Mesenchymal stem cell (in vitro differentiated cells and primary cell): ENCODE results near the gene PLPPR3.
"Not testable (repeated sequence)": the region's sequence is repeated elsewhere in the genome, so short reads cannot be mapped to it uniquely, and the experiment has no call there.

Experiments used
- DNase-seq: peaks from one replicate; pipeline ENCODE4 v3.0.0-alpha.2; 2013
- H2AFZ ChIP-seq: one replicate; pipeline ENCODE4 v1.6.1; 2013; ENCODE audit warnings: low read depth, mild to moderate bottlenecking, control low read depth, inconsistent platforms, low read length, moderate library complexity
- H2AK5ac ChIP-seq: 2 replicates; pipeline ENCODE4 v1.6.1; 2013; ENCODE audit warnings: low read length, moderate library complexity, mild to moderate bottlenecking, inconsistent platforms; ENCODE audit not compliant: severe bottlenecking
- H2BK120ac ChIP-seq: one replicate; pipeline ENCODE4 v1.6.1; 2013; ENCODE audit warnings: low read depth, mild to moderate bottlenecking, inconsistent platforms, low read length, moderate library complexity
- H2BK12ac ChIP-seq, 2 experiments: one replicate each; pipeline ENCODE4 v1.6.1; 2013; ENCODE audit warnings: inconsistent platforms in 2 of 2, low read length in 2 of 2, mild to moderate bottlenecking in 2 of 2, moderate library complexity in 2 of 2, control low read depth in 1 of 2
- H2BK15ac ChIP-seq: one replicate; pipeline ENCODE4 v1.6.1; 2013; ENCODE audit warnings: mild to moderate bottlenecking, low read depth, inconsistent platforms; ENCODE audit not compliant: poor library complexity, severe bottlenecking
- H2BK5ac ChIP-seq: 2 replicates; pipeline ENCODE4 v1.6.1; 2013; ENCODE audit warnings: low read depth, mild to moderate bottlenecking, low read length, control low read depth, inconsistent platforms; ENCODE audit not compliant: poor library complexity, severe bottlenecking
- H3K14ac ChIP-seq, 2 experiments: one replicate each; pipeline ENCODE4 v1.6.1; 2013; ENCODE audit warnings: inconsistent platforms in 2 of 2, low read length in 2 of 2, control low read depth in 1 of 2, mild to moderate bottlenecking in 1 of 2, moderate library complexity in 1 of 2
- H3K18ac ChIP-seq, 2 experiments: one replicate each; pipeline ENCODE4 v1.6.1; 2013; ENCODE audit warnings: inconsistent platforms in 2 of 2, low read length in 2 of 2, control low read depth in 1 of 2, low read depth in 1 of 2, mild to moderate bottlenecking in 1 of 2
- H3K23ac ChIP-seq, 2 experiments: one replicate each; pipeline ENCODE4 v1.6.1; 2013; ENCODE audit warnings: inconsistent platforms in 2 of 2, low read length in 2 of 2, mild to moderate bottlenecking in 2 of 2, moderate library complexity in 2 of 2, control low read depth in 1 of 2
- H3K27ac ChIP-seq: 2 replicates; pipeline ENCODE4 v1.5.1; 2013; ENCODE audit warnings: mild to moderate bottlenecking, moderate library complexity, low read length, control low read depth, inconsistent platforms; ENCODE audit not compliant: poor library complexity, severe bottlenecking
- H3K27me3 ChIP-seq, 2 experiments: 2 replicates each; pipeline versions ENCODE4 v1.6.1 to v1.7.0; 2013; ENCODE audit warnings: low read length in 2 of 2, mild to moderate bottlenecking in 2 of 2, moderate library complexity in 2 of 2, control low read depth in 1 of 2, inconsistent platforms in 1 of 2; ENCODE audit not compliant: control insufficient read depth in 1 of 2, insufficient read depth in 1 of 2
- H3K36me3 ChIP-seq, 2 experiments: 2 replicates each; pipeline versions ENCODE4 v1.6.1 to v1.7.0; 2013; ENCODE audit warnings: low read length in 2 of 2, control low read depth in 1 of 2, inconsistent platforms in 1 of 2, low read depth in 1 of 2, mild to moderate bottlenecking in 1 of 2; ENCODE audit not compliant: insufficient read depth in 2 of 2, control insufficient read depth in 1 of 2
- H3K4ac ChIP-seq, 2 experiments: one replicate each; pipeline ENCODE4 v1.6.1; 2013; ENCODE audit warnings: inconsistent platforms in 2 of 2, low read length in 2 of 2, mild to moderate bottlenecking in 2 of 2, moderate library complexity in 2 of 2, control low read depth in 1 of 2, low read depth in 1 of 2
- H3K4me1 ChIP-seq: 2 replicates; pipeline ENCODE4 v1.6.1; 2013; ENCODE audit warnings: low read depth, low read length, control low read depth; ENCODE audit not compliant: control insufficient read depth, insufficient read depth
- H3K4me2 ChIP-seq: 2 replicates; pipeline ENCODE4 v1.6.1; 2013; ENCODE audit warnings: low read length, mild to moderate bottlenecking, inconsistent platforms; ENCODE audit not compliant: poor library complexity, severe bottlenecking
- H3K4me3 ChIP-seq, 2 experiments: 2 replicates each; pipeline versions ENCODE4 v1.5.1 to v1.7.0; 2013; ENCODE audit warnings: low read length in 2 of 2, mild to moderate bottlenecking in 2 of 2, control low read depth in 1 of 2, low read depth in 1 of 2; ENCODE audit not compliant: insufficient read depth in 1 of 2
- H3K79me1 ChIP-seq: replicated peaks from 2 replicates; pipeline ENCODE4 v1.6.1; 2013; ENCODE audit warnings: mild to moderate bottlenecking, control low read depth, low read length, inconsistent platforms; ENCODE audit not compliant: poor library complexity, severe bottlenecking
- H3K9ac ChIP-seq: 2 replicates; pipeline ENCODE4 v1.7.0; 2013; ENCODE audit warnings: mild to moderate bottlenecking, low read length, moderate library complexity
- H3K9me3 ChIP-seq: 2 replicates; pipeline ENCODE4 v1.7.0; 2013; ENCODE audit warnings: mild to moderate bottlenecking, low read length; ENCODE audit not compliant: control insufficient read depth
- H4K8ac ChIP-seq: one replicate; pipeline ENCODE4 v1.6.1; 2013; ENCODE audit warnings: inconsistent platforms, mild to moderate bottlenecking, low read length, moderate library complexity
- H4K91ac ChIP-seq: one replicate; pipeline ENCODE4 v1.6.1; 2013; ENCODE audit warnings: mild to moderate bottlenecking, low read length, inconsistent platforms
- WGBS: methylation state at CpG from one replicate; pipeline ENCODE4 v1.1.7; 2013; ENCODE audit warnings: mixed read lengths; 5-methylcytosine and 5-hydroxymethylcytosine counted together

The PLPPR3 gene

DNA sequence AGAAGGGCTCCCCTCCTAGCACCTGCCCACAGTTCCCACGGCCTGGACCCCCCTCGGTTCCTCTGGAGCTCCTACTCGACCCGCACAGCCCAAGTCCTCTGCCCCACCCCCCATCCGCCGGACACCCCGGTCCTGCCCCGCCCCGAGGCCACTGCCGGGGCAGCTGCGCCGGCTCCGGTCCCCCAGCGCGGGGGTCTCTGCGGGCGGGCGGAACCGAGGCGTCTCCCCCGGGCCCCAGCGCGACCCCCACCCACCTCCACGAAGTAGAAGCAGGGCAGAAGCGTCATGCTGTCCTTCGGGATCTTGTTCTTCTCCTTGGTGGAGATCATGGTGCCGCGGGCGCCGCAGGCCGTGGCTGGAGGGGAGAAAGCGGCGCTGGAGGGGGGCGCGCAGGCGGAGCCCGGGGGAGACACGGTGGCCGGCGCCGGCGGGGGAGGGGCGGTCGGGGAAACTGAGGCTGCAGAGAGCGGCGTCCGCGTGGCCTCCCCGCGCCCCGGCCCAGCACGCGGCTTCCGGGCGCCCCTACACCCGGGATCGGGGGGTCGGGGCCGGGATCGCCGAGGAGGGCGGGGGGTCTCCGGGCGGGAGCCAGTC is 427 bp downstream of the PLPPR3 start:
- Histone ChIP-seq H3K18ac (peak overlapping the region in 1 of 2 experiments; percentile 64), H3K27ac (no peak overlapping the region), H3K36me3 (peaks cover 0 to 1% of the 10 kb centered on the region in 2 experiments), H2BK5ac (no peak overlapping the region), H3K79me1 (no peaks in the 10 kb centered on the region), H3K4ac (no peak overlapping the region), H3K4me1 (peaks cover 21% of the 10 kb centered on the region), H3K23ac (no peak overlapping the region), H2BK12ac (no peak overlapping the region), H3K9me3 (no peaks in the 10 kb centered on the region), H3K4me2 (peak overlapping the region; percentile 87), H3K27me3 (peaks cover 0 to 14% of the 10 kb centered on the region in 2 experiments), H4K8ac (no peak overlapping the region), H3K9ac (no peak overlapping the region), H2BK120ac (peak overlapping the region; percentile 34), H3K14ac (peak overlapping the region in 1 of 2 experiments; percentile 72), H3K4me3 (peak overlapping the region; percentile 44 to 70), H2AK5ac (no peak overlapping the region), H4K91ac (no peak overlapping the region), H2BK15ac (peak overlapping the region; percentile 94), H2AFZ (no peak overlapping the region)
- no peak for DNase-seq
- 1% methylated on average over 22 of the region's 64 CpGs for WGBS

DNA sequence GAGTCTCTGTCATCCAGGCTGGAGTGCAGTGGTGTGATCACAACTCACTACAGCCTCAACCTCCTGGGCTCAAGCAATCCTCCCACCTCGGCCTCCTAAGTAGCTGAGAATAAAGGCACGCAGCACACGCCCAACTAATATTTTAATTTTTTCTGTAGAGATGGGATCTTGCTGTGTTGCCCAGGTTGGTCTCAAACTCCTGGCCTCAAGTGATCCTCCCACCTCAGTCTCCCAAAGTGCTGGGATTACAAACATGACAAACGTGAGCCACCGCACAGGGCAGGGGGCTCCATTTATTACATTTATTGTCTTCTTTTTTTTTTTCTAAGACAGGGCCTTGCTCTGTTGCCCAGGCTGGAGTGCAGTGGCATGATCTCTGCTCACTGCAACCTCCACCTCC is 1.5 kb downstream of the PLPPR3 start:
- H3K4me3 ChIP-seq, H3K4me2 ChIP-seq, DNase-seq, H2BK5ac ChIP-seq, H2AFZ ChIP-seq, H4K8ac ChIP-seq, H2BK15ac ChIP-seq, H3K4ac ChIP-seq, H2BK120ac ChIP-seq, H3K79me1 ChIP-seq, H3K14ac ChIP-seq, H2AK5ac ChIP-seq, H3K9ac ChIP-seq, H3K27ac ChIP-seq, H4K91ac ChIP-seq, H3K9me3 ChIP-seq, H2BK12ac ChIP-seq, H3K18ac ChIP-seq, H3K23ac ChIP-seq, H3K27me3 ChIP-seq: not testable (repeated sequence)
- WGBS, result 98% methylated on average over 5 of the region's 5 CpGs
- peaks cover 21% of the 10 kb centered on the region for H3K4me1 ChIP-seq
- H3K36me3 ChIP-seq, result peaks cover 6 to 12% of the 10 kb centered on the region in 2 experiments

DNA sequence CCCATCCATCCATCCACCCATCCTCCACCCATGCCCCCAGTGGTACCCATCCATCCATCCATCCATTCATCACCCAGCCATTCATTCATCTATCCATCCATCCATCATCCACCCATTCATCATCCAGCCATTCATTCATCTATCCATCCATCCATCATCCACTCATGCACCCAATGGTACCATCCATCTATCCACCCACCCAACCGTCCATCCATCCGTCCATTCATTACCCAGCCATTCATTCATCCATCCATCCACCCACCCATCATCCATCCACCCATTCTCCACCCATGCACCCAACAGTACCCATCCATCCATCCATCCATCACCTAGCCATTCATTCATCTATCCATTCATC is 5.3 kb downstream of the PLPPR3 start:
- no peak overlapping the region for H3K4ac ChIP-seq
- no peak overlapping the region for H2BK5ac ChIP-seq
- H2BK15ac ChIP-seq, result no peak overlapping the region
- H3K4me1 ChIP-seq, result peaks cover 5% of the 10 kb centered on the region
- H3K79me1 ChIP-seq, result peaks cover 7% of the 10 kb centered on the region
- no peak overlapping the region for H3K27ac ChIP-seq
- no peak overlapping the region for H2AFZ ChIP-seq
- no peak overlapping the region for H3K14ac ChIP-seq
- H3K18ac ChIP-seq, result no peak overlapping the region
- no peaks in the 10 kb centered on the region for H3K27me3 ChIP-seq
- H2AK5ac ChIP-seq, result no peak overlapping the region
- H3K4me2 ChIP-seq, result no peak overlapping the region
- H3K23ac ChIP-seq, result no peak overlapping the region
- H2BK120ac ChIP-seq, result no peak overlapping the region
- H2BK12ac ChIP-seq, result no peak overlapping the region
- no peak overlapping the region for H4K91ac ChIP-seq
- no peak overlapping the region for H3K4me3 ChIP-seq
- no peaks in the 10 kb centered on the region for H3K9me3 ChIP-seq
- peaks cover 13 to 50% of the 10 kb centered on the region in 2 experiments for H3K36me3 ChIP-seq
- no peak overlapping the region for H3K9ac ChIP-seq
- no peak overlapping the region for H4K8ac ChIP-seq
- 97% methylated on average over 2 of the region's 2 CpGs for WGBS
- DNase-seq, result no peak

GRCh38 chr19:815775-816499 is 5.8 kb downstream of the PLPPR3 start:
- Histone ChIP-seq H3K4me3 (no peak overlapping the region), H3K9ac (no peak overlapping the region), H2BK120ac (no peak overlapping the region), H3K4me1 (no peaks in the 10 kb centered on the region), H3K27ac (no peak overlapping the region), H2BK12ac (no peak overlapping the region), H3K36me3 (peaks cover 19 to 55% of the 10 kb centered on the region in 2 experiments), H3K23ac (no peak overlapping the region), H2BK5ac (no peak overlapping the region), H3K4ac (no peak overlapping the region), H2AK5ac (no peak overlapping the region), H3K4me2 (no peak overlapping the region), H2AFZ (no peak overlapping the region), H3K14ac (no peak overlapping the region), H3K9me3 (no peaks in the 10 kb centered on the region), H4K8ac (no peak overlapping the region), H4K91ac (no peak overlapping the region), H2BK15ac (no peak overlapping the region), H3K79me1 (peaks cover 7% of the 10 kb centered on the region), H3K18ac (no peak overlapping the region), H3K27me3 (no peaks in the 10 kb centered on the region)
- no peak for DNase-seq
- WGBS, result 98% methylated on average over 13 of the region's 13 CpGs
